Endothelial cell of umbilical vein (primary cell): Measurements from ENCODE around the gene CS. TPM values are rescaled to one million over a fixed set of nuclear protein-coding genes. Genes with fewer than 3 reads are reported as not detected.

ENCODE experiments used
- BruUV-seq: library from RNA; stranded (reverse); fragments of 400-500 nt; replicated peaks from 2 replicates; lab custom pipeline; 2021; lab: Mats Ljungman, UMichigan
- CTCF ChIA-PET: fragments of 300-600, 350-600 bp; sonication (Branson Sonifier 250); formaldehyde crosslinking; loops from one replicate; lab custom pipeline; 2021; ENCODE audit warnings: antibody characterized with exemption, inconsistent platforms; lab: Charles Lee
- POLR2A ChIA-PET: fragments of 300-600, 350-600 bp; sonication (Branson Sonifier 250); formaldehyde crosslinking; loops from one replicate; lab custom pipeline; 2021; ENCODE audit warnings: antibody characterized with exemption, inconsistent platforms; lab: Charles Lee
- DNase-seq: peaks from one replicate; pipeline ENCODE4 v3.0.0-alpha.2; 2011; ENCODE audit warnings: low read depth, low spot score
- FAIRE-seq: peaks from 2 replicates; lab custom pipeline; 2011; peaks lifted over from hg19 to GRCh38; lab: Jason Lieb, UNC
- H2AFZ ChIP-seq: 2 replicates; pipeline ENCODE4 v1.6.0; 2012; ENCODE audit warnings: low read depth, low read length, control low read depth, inconsistent platforms
- H3K27ac ChIP-seq: 2 replicates; pipeline ENCODE4 v1.5.1; 2011; ENCODE audit warnings: low read depth, mild to moderate bottlenecking, control low read depth, low read length, moderate library complexity; ENCODE audit not compliant: insufficient read depth
- H3K27me3 ChIP-seq, 2 experiments: 2 replicates each; pipeline versions ENCODE4 v1.6.0 to v1.6.1; 2011; ENCODE audit warnings: low read length in 2 of 2, mixed read lengths in 1 of 2; ENCODE audit not compliant: control insufficient read depth in 2 of 2, insufficient read depth in 2 of 2
- H3K36me3 ChIP-seq, 2 experiments: 2 replicates in 1 of 2; 3 replicates in 1 of 2; pipeline ENCODE4 v1.5.1; 2011; ENCODE audit warnings: low read length in 2 of 2, mild to moderate bottlenecking in 1 of 2, moderate library complexity in 1 of 2; ENCODE audit not compliant: control insufficient read depth in 2 of 2, insufficient read depth in 2 of 2; ENCODE audit errors: extremely low read depth in 1 of 2
- H3K4me1 ChIP-seq: 3 replicates; pipeline ENCODE4 v1.5.1; 2011; ENCODE audit warnings: mild to moderate bottlenecking, low read length; ENCODE audit not compliant: control insufficient read depth, insufficient read depth; ENCODE audit errors: extremely low read depth
- H3K4me2 ChIP-seq: 2 replicates; pipeline ENCODE4 v1.6.1; 2011; ENCODE audit warnings: low read length, control low read depth, mixed read lengths; ENCODE audit not compliant: insufficient read depth
- H3K4me3 ChIP-seq, 3 experiments: fragments of 200-600 bp in 1 of 3; sonication (generic), shearing (Covaris generic) in 1 of 3; replicated peaks in 1 of 3; 2 replicates each; pipeline ENCODE4 v1.5.1; 2011 to 2016; ENCODE audit warnings: control low read depth in 3 of 3, low read length in 3 of 3, mild to moderate bottlenecking in 2 of 3, inconsistent platforms in 1 of 3, low read depth in 1 of 3, moderate library complexity in 1 of 3; ENCODE audit not compliant: insufficient read depth in 1 of 3
- H3K79me2 ChIP-seq: 2 replicates; pipeline ENCODE4 v1.6.0; 2012; ENCODE audit warnings: low read length, inconsistent platforms; ENCODE audit not compliant: control insufficient read depth, insufficient read depth
- H3K9ac ChIP-seq: replicated peaks from 2 replicates; pipeline ENCODE3; 2011; ENCODE audit warnings: low read length, control low read depth; ENCODE audit not compliant: insufficient read depth; ENCODE audit errors: extremely low read depth
- H3K9me1 ChIP-seq: replicated peaks from 3 replicates; pipeline ENCODE4 v1.6.0; 2011; ENCODE audit warnings: mild to moderate bottlenecking, low read length; ENCODE audit not compliant: control insufficient read depth, insufficient read depth; ENCODE audit errors: extremely low read depth
- H3K9me3 ChIP-seq: replicated peaks from 2 replicates; pipeline ENCODE4 v1.5.1; 2012; ENCODE audit warnings: low read length, inconsistent platforms; ENCODE audit not compliant: control insufficient read depth, insufficient read depth
- H4K20me1 ChIP-seq: replicated peaks from 2 replicates; pipeline ENCODE3; 2011; ENCODE audit warnings: mild to moderate bottlenecking, low read length; ENCODE audit not compliant: control insufficient read depth, insufficient read depth; ENCODE audit errors: extremely low read depth
- EZH2 ChIP-seq: IDR thresholded peaks from 2 replicates; pipeline ENCODE4 v1.6.1; 2012; ENCODE audit warnings: borderline replicate concordance, low read depth, mild to moderate bottlenecking, moderate library complexity, low read length, inconsistent platforms; ENCODE audit not compliant: severe bottlenecking
- FOS ChIP-seq: IDR thresholded peaks from 2 replicates; pipeline ENCODE4 v1.6.1; 2011; ENCODE audit warnings: mild to moderate bottlenecking, low read length, moderate library complexity, borderline replicate concordance; ENCODE audit not compliant: insufficient read depth
- POLR2A ChIP-seq: IDR thresholded peaks from 2 replicates; pipeline ENCODE4 v1.6.1; 2012; ENCODE audit warnings: low read depth, mild to moderate bottlenecking, control low read depth, low read length
- POLR2AphosphoS5 ChIP-seq: IDR thresholded peaks from 2 replicates; pipeline ENCODE4 v1.6.1; 2012; ENCODE audit warnings: low read depth, mild to moderate bottlenecking, control low read depth, low read length, moderate library complexity; ENCODE audit not compliant: insufficient read depth
- dilution Hi-C: fragments of 300-500 bp; cut with MboI; formaldehyde crosslinking; loops from one replicate; pipeline ENCODE4 v1.15.0; 2019; ENCODE audit warnings: low sequenced_read_pairs; ENCODE audit not compliant: extremely low pct_ligation_motif_present
- intact Hi-C: fragments of 100-400 bp; cut with micrococcal nuclease; formaldehyde crosslinking; loops from one replicate; pipeline ENCODE4 v1.10.0; 2022
- polyA plus RNA-seq, 4 experiments: library from polyadenylated mRNA; depleted of rRNA in 3 of 4; stranded (reverse) in 3 of 4; unstranded in 1 of 4; fragments of >200 nt; gene quantifications; 2 replicates each; pipeline versions ENCODE4 v1.2.1 to v1.2.3, GENCODE V29; 2011 to 2012; ENCODE audit warnings: missing spikeins in 1 of 4
- total RNA-seq: library from RNA; stranded (reverse); gene quantifications from 2 replicates; pipeline ENCODE4 v1.2.3, GENCODE V29; 2021
- TF ChIP-seq, protein P1 (sequence below), 2 donors: IDR thresholded peaks; 1 replicate in 1 of 2; 2 replicates in 1 of 2; pipeline ENCODE4 v1.5.1; 2011; ENCODE audit warnings: low read length in 2 of 2, mild to moderate bottlenecking in 2 of 2, moderate library complexity in 2 of 2, control low read depth in 1 of 2, inconsistent platforms in 1 of 2, low read depth in 1 of 2; ENCODE audit not compliant: insufficient read depth in 1 of 2; ENCODE audit errors: extremely low read depth in 1 of 2

CS gene
- total and polyA plus RNA-seq, 2 donors (not counting 3 experiments of a cell fraction or from before 2014, with no cell fraction given): 129 to 312 TPM

DNA sequence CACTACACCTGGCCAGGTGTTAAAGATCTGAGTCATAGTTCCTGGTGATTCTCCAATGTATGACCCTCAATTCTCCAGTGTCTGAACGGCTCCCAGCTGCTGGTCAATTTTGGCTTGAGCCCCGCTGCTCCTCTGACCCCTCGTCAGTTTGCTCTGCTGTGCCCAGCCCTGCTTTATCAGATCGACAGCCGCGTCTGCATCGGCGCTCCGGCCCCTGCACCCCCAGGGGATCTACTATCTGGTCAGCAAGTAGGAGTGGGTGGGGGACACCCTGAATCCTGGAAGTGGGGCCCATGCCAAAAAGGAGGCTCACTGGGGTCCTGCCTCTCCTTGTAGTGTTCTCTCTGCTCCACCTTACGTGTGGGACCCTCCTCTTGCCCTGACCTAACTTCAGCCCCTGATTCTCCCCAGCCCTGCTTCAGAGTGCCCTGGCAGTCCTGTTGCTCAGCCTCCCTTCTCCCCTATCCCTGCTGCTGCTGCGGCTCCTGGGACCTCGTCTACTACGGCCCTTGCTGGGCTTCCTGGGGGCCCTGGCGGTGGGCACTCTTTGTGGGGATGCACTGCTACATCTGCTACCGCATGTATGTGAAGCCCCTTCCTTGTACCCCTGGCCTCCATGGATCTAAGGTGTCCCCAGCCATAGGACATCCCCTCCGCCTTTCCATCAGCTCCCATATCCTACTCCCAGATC, 65.2 kb downstream of the CS start:
- H3K79me2 ChIP-seq: no peaks in the 10 kb centered on the region
- no peak overlapping the region for H3K4me2 ChIP-seq
- DNase-seq (no peak), FAIRE-seq (no peak)
- H4K20me1 ChIP-seq: no peaks in the 10 kb centered on the region
- no peaks in the 10 kb centered on the region for H3K9me1 ChIP-seq
- ChIA-PET POLR2A (no interaction called here), CTCF (no interaction called here)
- H2AFZ ChIP-seq: no peak overlapping the region
- H3K4me3 ChIP-seq: no peak overlapping the region
- H3K27ac ChIP-seq: no peak overlapping the region
- BruUV-seq: no TSS peak
- H3K36me3 ChIP-seq: peaks cover 3 to 15% of the 10 kb centered on the region in 2 experiments
- intact Hi-C loops: no loop called here
- no peaks in the 10 kb centered on the region for H3K27me3 ChIP-seq
- H3K4me1 ChIP-seq: no peaks in the 10 kb centered on the region
- dilution Hi-C loops: no loop called here
- TF ChIP-seq EZH2 (no peak), POLR2A (no peak), POLR2AphosphoS5 (no peak), FOS (no peak)
- TF ChIP-seq, protein P1, sequence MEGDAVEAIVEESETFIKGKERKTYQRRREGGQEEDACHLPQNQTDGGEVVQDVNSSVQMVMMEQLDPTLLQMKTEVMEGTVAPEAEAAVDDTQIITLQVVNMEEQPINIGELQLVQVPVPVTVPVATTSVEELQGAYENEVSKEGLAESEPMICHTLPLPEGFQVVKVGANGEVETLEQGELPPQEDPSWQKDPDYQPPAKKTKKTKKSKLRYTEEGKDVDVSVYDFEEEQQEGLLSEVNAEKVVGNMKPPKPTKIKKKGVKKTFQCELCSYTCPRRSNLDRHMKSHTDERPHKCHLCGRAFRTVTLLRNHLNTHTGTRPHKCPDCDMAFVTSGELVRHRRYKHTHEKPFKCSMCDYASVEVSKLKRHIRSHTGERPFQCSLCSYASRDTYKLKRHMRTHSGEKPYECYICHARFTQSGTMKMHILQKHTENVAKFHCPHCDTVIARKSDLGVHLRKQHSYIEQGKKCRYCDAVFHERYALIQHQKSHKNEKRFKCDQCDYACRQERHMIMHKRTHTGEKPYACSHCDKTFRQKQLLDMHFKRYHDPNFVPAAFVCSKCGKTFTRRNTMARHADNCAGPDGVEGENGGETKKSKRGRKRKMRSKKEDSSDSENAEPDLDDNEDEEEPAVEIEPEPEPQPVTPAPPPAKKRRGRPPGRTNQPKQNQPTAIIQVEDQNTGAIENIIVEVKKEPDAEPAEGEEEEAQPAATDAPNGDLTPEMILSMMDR (IDR thresholded peaks at IDR 0.05; ENCODE audit: extremely low read depth in 1 of 2, insufficient read depth in 1 of 2, low read depth in 1 of 2, low read length in 2 of 2): no peak
- no peak overlapping the region for H3K9ac ChIP-seq
- H3K9me3 ChIP-seq: no peaks in the 10 kb centered on the region
